GM19193 (cell line): ENCODE data around the gene P2RX7.

ENCODE experiments used
- POLR2A ChIP-seq: IDR thresholded peaks from 4 replicates; pipeline ENCODE4 v1.6.1; 2011; ENCODE audit not compliant: insufficient read depth, insufficient read length; ENCODE audit errors: extremely low read depth

Gene P2RX7

DNA sequence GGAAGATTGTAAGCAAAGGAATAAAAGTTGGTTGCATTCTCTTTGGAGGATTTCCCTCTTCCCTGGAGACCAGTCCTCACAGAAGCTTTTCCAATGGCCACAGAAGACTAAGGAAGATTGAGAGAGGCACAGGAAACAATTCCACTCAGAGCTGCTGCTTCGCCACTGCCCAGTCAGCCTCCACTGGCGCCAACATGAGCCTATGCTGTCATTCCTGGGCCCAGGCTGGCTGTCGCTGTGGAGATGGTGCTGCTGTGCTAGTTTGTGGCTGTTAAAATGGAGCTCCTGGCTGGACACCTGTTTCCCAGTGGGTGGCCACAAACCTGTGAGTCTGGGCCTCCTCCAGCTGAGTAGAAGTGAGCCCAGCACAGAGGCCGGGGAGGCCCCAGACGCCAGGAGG lies 6.6 kb downstream of the P2RX7 start:
- TF ChIP-seq POLR2A: no peak

DNA sequence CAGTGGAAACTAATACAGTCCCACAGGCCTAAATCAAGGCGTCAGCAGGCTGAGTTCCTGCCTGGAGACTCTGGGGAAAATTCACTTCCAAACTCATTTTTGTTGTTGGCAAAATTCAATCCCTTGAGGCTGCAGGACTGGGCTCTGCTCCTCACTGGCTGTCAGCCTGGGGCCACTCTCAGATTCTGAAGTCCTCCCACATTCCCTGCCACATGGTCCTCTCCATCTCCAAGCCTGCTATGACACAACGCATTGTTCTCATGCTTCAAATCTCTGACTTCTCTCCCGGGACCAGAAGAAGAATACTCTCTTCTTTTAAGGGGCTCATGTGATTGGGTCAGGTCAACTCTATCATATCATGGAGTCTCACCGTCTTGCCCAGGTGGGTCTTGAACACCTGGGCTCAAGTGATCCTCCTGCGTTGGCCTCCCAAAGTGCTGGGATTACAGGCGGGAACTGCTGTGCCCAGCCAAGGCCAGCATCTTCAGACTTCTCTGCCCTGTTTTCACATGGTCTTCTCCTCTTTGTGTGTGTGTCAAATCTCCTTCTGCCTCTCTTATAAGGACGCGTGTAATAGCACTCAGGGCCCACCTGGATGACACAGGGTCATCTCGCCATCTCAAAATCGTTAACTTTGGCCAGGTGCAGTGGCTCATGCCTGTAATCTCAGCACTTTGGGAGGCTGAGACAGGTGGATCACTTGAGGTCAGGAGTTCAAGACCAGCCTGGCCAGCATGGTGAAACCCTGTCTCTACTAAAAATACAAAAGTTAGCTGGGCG lies 9.7 kb downstream of the P2RX7 start:
- TF ChIP-seq POLR2A: no peak

DNA sequence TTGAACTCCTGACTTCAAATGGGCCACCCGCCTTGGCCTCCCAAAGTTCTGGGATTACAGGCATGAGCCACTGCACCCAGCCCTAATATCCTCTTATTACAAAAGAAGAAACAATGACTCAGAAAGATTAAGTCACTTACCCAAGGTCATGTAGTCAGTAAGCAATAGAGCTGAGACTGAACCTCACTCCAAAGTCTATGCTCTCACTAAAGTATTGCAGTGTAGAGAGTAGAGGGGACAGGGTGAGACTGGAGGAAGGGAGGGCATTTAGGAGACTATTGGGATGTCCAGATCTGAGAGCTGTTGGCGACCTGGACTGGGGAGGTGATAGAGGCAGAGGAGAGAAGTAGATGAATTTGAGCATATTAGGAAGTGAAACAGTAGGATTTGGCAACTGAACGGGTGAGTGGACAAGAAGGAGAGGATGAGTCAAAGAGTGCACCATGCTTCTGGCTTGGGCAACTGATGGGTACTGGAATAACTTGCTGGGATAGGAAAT lies 11.8 kb downstream of the P2RX7 start:
- TF ChIP-seq POLR2A: no peak

DNA sequence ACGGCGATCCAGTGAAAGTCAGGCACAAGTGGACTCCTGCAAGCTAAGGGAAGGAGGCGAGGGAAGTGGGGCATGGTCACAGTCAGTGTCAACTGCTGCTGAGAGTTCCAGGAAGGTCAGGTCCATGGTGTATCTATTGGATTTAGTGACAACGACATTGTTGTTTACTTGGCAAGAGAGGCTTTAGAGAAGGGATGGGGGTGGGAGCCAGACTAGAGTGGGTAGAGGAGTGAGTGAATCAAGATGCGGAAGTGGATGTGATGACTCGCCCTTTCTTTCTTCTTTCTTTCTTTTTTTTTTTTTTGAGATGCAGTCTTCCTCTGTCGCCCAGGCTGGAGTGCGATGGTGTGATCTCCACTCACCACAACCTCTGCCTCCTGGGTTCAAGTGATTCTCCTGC lies 12.5 kb downstream of the P2RX7 start:
- no peak for TF ChIP-seq POLR2A

DNA sequence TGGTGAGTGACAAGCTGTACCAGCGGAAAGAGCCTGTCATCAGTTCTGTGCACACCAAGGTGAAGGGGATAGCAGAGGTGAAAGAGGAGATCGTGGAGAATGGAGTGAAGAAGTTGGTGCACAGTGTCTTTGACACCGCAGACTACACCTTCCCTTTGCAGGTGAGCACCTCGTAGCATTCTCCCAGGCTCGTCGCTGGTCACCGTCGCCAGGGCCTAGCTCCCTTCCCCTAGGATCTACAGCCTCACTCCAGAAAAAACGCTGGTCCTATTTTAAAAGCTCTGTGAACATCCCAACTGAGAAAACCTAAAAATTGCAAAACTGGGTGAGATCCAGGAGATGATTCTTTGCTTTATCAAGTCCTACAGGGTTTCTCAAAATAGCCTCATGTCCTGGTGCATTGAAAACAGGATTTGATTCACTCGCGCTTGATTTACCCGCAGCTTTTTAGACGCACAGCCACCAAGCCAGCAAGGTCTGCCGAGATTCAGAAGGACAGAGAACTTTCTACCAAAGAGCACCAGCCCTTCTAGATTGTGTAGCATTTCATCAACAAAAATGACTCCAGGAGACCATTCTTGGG lies 22.2 kb downstream of the P2RX7 start:
- TF ChIP-seq POLR2A: no peak

DNA sequence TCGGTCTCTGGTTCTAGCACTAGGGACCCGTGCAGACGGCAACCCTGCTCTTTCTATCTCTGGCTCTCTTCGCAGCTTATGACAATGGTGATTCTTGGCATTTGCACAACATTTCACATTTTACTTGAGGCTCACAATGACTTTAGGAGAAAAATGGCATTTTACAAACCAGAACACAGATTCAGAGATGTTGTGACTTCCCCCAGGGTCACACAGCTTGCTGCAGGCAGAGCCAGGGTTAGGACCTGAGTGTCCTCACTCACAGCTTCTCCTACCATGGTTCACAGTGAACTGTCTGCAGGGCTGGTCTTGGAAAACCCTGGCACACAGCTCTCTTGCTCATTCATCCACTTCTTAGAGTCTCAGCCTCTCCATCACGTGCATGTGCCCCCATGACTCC lies 23.7 kb downstream of the P2RX7 start:
- TF ChIP-seq POLR2A: no peak

DNA sequence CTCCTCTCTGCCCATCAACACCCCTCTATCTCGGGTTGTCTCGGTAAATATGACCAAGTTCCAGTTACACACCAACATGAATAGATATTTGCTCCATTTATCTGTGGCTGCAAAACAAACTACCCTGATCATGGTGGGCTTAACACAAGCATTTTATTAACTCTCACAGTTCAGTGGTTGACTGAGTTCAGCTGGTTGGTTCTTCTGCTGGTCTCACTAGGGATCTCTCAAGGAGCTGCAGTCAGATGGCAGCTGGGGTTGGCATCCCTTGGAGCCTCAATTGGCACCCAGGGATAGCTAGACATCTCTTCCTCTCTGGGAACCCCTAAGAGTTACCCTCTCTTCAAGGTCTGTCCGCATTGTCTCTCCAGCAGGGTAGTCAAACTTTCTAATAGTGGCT lies 25.4 kb downstream of the P2RX7 start:
- no peak for TF ChIP-seq POLR2A

DNA sequence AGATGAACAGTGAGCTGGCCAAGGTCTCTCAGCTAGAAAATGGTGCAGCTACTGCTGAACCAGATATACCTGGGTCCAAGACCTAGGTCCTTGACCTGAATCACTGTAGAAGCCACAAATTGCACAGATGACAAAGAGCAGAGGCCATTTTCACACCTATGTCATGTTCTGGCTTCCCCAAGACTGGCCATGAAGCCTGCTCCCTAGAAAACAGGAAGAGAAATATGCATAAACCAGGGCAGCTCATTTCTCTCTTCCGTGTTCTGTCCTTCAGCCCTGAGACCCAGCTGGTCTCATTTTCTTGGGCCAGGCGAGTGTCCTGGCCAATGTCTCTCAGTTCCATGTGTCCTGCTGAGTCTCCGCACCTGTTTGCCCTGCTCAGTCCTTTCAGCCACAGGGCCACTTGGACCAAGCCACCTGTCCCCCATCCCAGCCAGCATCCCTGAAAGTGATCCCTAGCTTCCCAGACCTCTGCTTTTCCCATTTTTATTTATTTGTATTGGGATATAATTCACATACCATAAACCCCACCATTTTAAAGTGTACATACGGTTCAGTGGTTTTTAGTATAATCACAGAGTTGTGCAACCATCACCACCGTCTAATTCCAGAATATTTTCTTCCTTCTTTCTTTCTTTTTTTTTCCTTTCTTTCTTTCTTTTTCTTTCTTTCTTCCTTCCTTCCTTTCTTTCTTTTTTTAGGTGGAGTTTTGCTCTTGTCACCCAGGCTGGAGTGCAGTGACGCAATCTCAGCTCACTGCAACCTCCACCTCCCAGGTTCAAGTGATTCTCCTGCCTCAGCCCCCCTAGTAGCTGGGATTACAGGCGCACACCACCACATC lies 27.0 kb downstream of the P2RX7 start:
- TF ChIP-seq POLR2A: no peak

DNA sequence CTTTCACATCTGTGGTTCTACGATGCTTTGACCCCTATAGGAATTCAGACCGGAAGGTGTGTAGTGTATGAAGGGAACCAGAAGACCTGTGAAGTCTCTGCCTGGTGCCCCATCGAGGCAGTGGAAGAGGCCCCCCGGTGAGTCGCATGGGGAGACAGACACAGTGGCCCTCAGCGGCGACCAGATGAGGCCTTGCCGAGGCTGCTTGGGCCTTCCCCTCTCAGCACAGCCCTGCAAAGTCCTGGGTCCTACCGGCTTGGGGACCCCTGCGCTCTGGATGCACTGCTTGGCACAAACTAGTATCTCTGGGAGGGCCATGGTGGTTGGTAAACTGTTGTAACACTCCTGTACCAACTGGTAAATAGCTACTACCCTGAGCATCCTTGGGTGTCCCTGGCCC lies 29.7 kb downstream of the P2RX7 start:
- no peak for TF ChIP-seq POLR2A

DNA sequence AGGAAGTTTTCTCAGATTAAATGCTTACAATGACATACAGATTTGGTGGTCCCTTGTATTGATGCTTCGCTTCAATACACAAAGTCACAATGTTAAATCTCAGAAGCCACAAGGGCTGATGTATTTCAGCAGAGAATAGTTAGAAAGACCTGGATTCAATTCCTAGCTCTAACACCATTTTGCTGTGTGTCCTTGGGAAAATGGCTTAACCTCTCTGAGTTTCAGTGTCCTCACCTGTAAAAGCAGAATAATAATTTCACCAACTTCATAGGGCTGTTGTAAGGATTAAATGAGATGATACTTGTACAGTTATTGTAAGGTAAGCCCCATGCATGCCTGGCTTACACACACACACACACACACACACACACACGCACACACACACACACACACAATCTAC lies 30.3 kb downstream of the P2RX7 start:
- no peak for TF ChIP-seq POLR2A

DNA sequence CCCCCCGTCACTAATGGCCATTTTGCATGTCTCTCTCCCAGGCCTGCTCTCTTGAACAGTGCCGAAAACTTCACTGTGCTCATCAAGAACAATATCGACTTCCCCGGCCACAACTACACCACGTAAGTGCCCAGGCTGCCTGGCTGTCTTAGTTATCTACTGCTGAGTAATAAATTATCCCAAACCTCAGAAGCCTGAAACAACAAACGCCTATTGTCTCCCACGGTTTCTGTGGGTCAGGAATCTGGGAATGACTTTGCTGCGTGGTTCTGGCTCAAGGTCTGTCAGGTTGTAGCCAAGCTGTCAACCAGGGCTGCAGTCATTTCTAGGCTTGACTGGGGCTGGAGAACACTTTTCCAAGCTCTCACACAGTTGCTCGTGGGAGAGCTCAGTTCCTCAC lies 32.6 kb downstream of the P2RX7 start:
- TF ChIP-seq POLR2A: no peak

DNA sequence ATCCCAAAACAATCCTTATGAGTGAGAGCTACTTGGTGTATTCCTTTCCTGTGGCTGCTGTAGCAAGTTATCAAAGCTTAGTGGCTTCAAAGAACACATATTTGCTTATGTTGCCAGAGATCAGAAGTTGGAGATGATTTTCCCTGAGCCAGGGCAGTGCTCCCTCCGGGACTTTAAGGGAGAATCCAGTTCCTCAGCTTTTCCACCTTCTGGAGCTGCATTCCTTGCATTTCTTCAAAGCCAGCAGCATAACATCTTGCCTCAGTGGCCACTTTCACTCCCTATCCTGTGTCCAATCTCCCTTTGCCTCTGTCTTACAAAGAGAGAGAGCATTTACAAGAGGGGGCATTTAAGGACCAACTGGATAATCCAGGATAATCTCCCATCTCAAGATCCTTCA lies 33.7 kb downstream of the P2RX7 start:
- no peak for TF ChIP-seq POLR2A

DNA sequence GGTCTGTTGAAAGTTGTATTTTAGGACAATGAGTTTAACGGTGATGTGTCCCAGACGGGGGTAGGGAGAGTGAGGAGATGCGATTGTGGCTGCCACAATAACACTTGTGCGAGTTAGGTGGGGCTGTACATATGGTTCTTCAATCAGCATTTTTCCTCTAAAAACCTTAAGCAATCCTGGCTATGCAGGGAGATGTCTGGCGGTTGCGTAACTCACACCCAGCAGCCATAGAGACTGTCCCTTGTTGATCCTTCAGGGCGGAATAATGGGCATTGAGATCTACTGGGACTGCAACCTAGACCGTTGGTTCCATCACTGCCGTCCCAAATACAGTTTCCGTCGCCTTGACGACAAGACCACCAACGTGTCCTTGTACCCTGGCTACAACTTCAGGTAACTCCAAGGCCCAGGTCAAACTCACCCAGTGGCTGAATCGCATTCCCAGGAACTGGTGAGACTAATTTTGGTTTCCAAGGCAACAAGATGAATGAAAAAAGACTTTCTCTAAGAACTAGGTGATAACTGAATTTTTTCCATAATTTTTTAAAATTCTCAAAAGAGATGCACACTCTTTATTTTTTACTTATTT lies 34.6 kb downstream of the P2RX7 start:
- TF ChIP-seq POLR2A: no peak

DNA sequence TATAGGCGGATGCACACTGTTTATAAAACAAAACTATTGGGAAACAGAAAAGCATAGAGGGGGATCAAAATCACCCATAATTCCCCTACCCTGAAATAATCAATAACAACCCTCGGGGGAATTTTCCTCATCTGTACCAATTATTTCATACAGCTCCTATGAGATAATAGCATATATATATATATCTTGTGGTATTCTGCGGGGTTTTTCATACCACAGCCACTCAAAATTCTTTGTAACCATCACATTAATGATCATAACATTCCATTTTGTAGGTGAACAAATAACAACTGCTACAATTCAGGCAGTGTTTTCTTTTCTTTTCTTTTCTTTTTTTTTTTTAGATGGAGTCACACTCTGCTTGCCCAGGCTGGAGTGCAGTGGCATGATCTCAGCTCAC lies 35.3 kb downstream of the P2RX7 start:
- no peak for TF ChIP-seq POLR2A

DNA sequence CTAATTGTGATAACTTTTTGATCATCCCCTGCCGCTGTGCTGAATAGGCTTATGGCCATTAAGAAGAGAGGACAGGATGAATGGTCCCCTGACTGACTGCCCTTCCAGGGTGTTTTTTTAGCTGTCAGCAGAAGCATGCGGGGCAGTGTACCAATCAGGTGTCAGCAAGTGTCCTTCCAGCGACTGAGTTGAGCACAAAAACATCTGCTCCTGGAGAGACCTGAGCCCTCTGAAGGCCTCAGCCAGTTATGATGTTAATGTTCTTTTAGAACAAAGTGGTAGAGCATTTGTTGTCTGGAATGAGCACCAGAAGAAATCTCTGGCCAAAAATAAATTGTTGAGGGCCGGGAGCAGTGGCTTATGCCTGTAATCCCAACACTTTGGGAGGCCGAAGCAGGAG lies 37.5 kb downstream of the P2RX7 start:
- TF ChIP-seq POLR2A: no peak
